HepG2 (cell line): Measurements from ENCODE around the gene NFS1. TPM values are rescaled to one million over a fixed set of nuclear protein-coding genes. Genes with fewer than 3 reads are reported as not detected.

Experiments used
- ARID5B ChIP-seq: IDR thresholded peaks from 2 replicates; pipeline ENCODE4 v1.4.0; 2020; ENCODE audit warnings: mild to moderate bottlenecking, missing genetic modification reagents
- ATAD3A ChIP-seq: sonication (generic); formaldehyde crosslinking; IDR thresholded peaks from 2 replicates; pipeline ENCODE4 v1.4.0; 2020; ENCODE audit warnings: missing genetic modification reagents
- ATM ChIP-seq: fragments of 450-650 bp; IDR thresholded peaks from 2 replicates; pipeline ENCODE4 v1.7.1; 2017; ENCODE audit warnings: mild to moderate bottlenecking, borderline replicate concordance
- CREM ChIP-seq, 2 experiments: sonication (generic) in 1 of 2; formaldehyde crosslinking in 1 of 2; IDR thresholded peaks; 2 replicates each; pipeline versions ENCODE4 v1.4.0 to v1.6.1; 2016 to 2020; ENCODE audit warnings: antibody characterized with exemption in 1 of 2, mild to moderate bottlenecking in 1 of 2, missing genetic modification reagents in 1 of 2
- ELF1 ChIP-seq: sonication (generic); formaldehyde crosslinking; IDR thresholded peaks from 2 replicates; pipeline ENCODE4 v1.4.0; 2020; ENCODE audit warnings: missing genetic modification reagents
- MED1 ChIP-seq: sonication (generic); formaldehyde crosslinking; IDR thresholded peaks from 2 replicates; pipeline ENCODE4 v1.4.0; 2020; ENCODE audit warnings: missing genetic modification reagents
- PATZ1 ChIP-seq: sonication (generic); formaldehyde crosslinking; IDR thresholded peaks from 2 replicates; pipeline ENCODE4 v1.4.0; 2020; ENCODE audit warnings: missing genetic modification reagents
- SETDB1 ChIP-seq: sonication (generic); formaldehyde crosslinking; IDR thresholded peaks from 2 replicates; pipeline ENCODE4 v1.5.1; 2020; ENCODE audit warnings: missing genetic modification reagents, mild to moderate bottlenecking, borderline replicate concordance
- TMF1 ChIP-seq: sonication (generic); formaldehyde crosslinking; IDR thresholded peaks from 2 replicates; pipeline ENCODE4 v1.8.1; 2022; ENCODE audit warnings: low read depth, missing genetic modification reagents
- XBP1 ChIP-seq: sonication (generic); formaldehyde crosslinking; IDR thresholded peaks from 2 replicates; pipeline ENCODE4 v1.5.0; 2020; ENCODE audit warnings: missing genetic modification reagents
- ZIK1 ChIP-seq: sonication (generic); formaldehyde crosslinking; IDR thresholded peaks from 2 replicates; pipeline ENCODE4 v1.5.0; 2020; ENCODE audit warnings: mild to moderate bottlenecking, low read depth, missing genetic modification reagents, borderline replicate concordance
- ZNF383 ChIP-seq: sonication (generic); formaldehyde crosslinking; IDR thresholded peaks from 2 replicates; pipeline ENCODE4 v1.4.0; 2020; ENCODE audit warnings: missing genetic modification reagents, mild to moderate bottlenecking, borderline replicate concordance
- ZNF740 ChIP-seq: sonication (generic); formaldehyde crosslinking; IDR thresholded peaks from 2 replicates; pipeline ENCODE4 v1.4.0; 2020; ENCODE audit warnings: missing genetic modification reagents
- ZNF761 ChIP-seq: sonication (generic); formaldehyde crosslinking; conservative IDR thresholded peaks from 2 replicates; pipeline ENCODE4 v1.4.0; 2020; ENCODE audit warnings: mild to moderate bottlenecking, missing genetic modification reagents
- ZSCAN12 ChIP-seq: sonication (generic); formaldehyde crosslinking; IDR thresholded peaks from 2 replicates; pipeline ENCODE4 v1.9.0; 2021; ENCODE audit warnings: mild to moderate bottlenecking, missing genetic modification reagents
- polyA plus RNA-seq, 8 experiments: library from polyadenylated mRNA; depleted of rRNA in 3 of 8; stranded (reverse) in 7 of 8; unstranded in 1 of 8; fragments of >200 nt; fragmentation: Illumina TruSeq in 4 of 8; extraction: Trizol in 4 of 8; gene quantifications; 2 replicates each; pipeline versions ENCODE4 v1.2.1 to v1.2.3, GENCODE V29; 2011 to 2016; ENCODE audit warnings: low read depth in 4 of 8, missing spikeins in 1 of 8, mixed read lengths in 1 of 8; ENCODE audit not compliant: insufficient read depth in 1 of 8
- total RNA-seq, 5 experiments: library from RNA; depleted of rRNA; stranded (reverse); fragments of >200 nt; fragmentation: Illumina TruSeq; extraction: Trizol; gene quantifications; 2 replicates each; pipeline ENCODE4 v1.2.3, GENCODE V29; 2016; ENCODE audit warnings: low read depth in 1 of 5
- TF ChIP-seq, protein P1 (sequence below): sonication (generic); formaldehyde crosslinking; IDR thresholded peaks from 2 replicates; pipeline ENCODE4 v1.5.0; 2020; ENCODE audit warnings: missing genetic modification reagents, mild to moderate bottlenecking, borderline replicate concordance

Gene NFS1
- total and polyA plus RNA-seq, 2 of the 13 experiments (the other 11 are each of a cell fraction or from before 2014, with no cell fraction given) = 65.9 to 88.1 TPM

- TF ChIP-seq CREM (IDR thresholded peaks at IDR 0.05) = no peak
- no peak for TF ChIP-seq CREM (CRISPR knock-in tag; IDR thresholded peaks at IDR 0.05)
- TF ChIP-seq ATM = no peak
- TF ChIP-seq PATZ1 (CRISPR knock-in tag) = no peak
- no peak for TF ChIP-seq ZNF383
- no peak for TF ChIP-seq ZIK1
- TF ChIP-seq ARID5B (CRISPR knock-in tag) = no peak
- no peak for TF ChIP-seq TMF1 (CRISPR knock-in tag)
- no peak for TF ChIP-seq ATAD3A (CRISPR knock-in tag)
- TF ChIP-seq ELF1 (CRISPR knock-in tag) = no peak
- no peak for TF ChIP-seq MED1
- 0 out of 2 replicates have a peak, but pooled peaks have one; percentile 37 for TF ChIP-seq ZNF761 (CRISPR knock-in tag)
- TF ChIP-seq, protein P1, sequence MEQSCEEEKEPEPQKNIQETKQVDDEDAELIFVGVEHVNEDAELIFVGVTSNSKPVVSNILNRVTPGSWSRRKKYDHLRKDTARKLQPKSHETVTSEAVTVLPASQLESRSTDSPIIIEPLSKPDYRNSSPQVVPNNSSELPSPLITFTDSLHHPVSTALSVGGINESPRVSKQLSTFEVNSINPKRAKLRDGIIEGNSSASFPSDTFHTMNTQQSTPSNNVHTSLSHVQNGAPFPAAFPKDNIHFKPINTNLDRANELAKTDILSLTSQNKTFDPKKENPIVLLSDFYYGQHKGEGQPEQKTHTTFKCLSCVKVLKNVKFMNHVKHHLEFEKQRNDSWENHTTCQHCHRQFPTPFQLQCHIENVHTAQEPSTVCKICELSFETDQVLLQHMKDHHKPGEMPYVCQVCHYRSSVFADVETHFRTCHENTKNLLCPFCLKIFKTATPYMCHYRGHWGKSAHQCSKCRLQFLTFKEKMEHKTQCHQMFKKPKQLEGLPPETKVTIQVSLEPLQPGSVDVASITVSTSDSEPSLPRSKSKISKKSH = no peak
- no peak for TF ChIP-seq XBP1 (CRISPR knock-in tag)
- TF ChIP-seq ZNF740 (CRISPR knock-in tag) = no peak
- TF ChIP-seq ZSCAN12 (CRISPR knock-in tag) = no peak
- no peak for TF ChIP-seq SETDB1
These were observed 21.3 kb upstream of the NFS1 start (continued) for GRCh38 chr20:35720165-35721123.
